Fibroblast of villous mesenchyme (primary cell): ENCODE data around the gene SCARB1. TPM values are rescaled to one million over a fixed set of nuclear protein-coding genes. Genes with fewer than 3 reads are reported as not detected.
A peak's percentile ranks its signal among the peaks of the same experiment; 100 is the strongest.

Source experiments
- DNase-seq: peaks from one replicate; pipeline ENCODE4 v3.0.0-alpha.2; 2010; ENCODE audit warnings: low read depth
- H3K4me3 ChIP-seq: 2 replicates; pipeline ENCODE4 v1.5.1; 2011; ENCODE audit warnings: low read depth, mild to moderate bottlenecking, low read length
- total RNA-seq: library from RNA; depleted of rRNA; stranded (reverse); fragments of >200 nt; gene quantifications from 2 replicates; pipeline ENCODE4 v1.2.3, GENCODE V29; 2012
- TF ChIP-seq, protein P1 (sequence below): IDR thresholded peaks from 2 replicates; pipeline ENCODE4 v1.5.1; 2012; ENCODE audit warnings: low read depth, mild to moderate bottlenecking, low read length; ENCODE audit not compliant: insufficient read depth

The SCARB1 gene
- total RNA-seq, 1 donor = 28.5 TPM

DNA sequence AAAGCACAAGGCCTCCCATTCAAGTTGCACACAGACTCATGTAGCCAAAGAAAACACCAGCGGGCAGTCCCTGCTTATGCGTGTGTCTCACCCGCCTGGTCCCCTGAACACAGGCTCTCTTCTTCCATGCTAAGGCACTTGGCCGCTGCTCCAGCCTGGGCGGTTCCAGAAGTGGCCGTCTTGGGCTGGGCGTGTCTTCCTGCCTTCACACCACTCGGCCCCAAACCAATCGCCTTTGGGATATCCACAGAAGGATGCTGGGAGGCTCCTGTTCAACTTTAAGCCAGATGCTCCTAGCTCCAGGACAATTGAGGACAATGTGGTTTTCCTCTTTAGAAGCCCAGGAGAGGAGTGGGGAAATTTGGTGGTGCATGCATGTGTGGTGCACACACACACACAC lies 2.2 kb downstream of the SCARB1 start:
- TF ChIP-seq, protein P1, sequence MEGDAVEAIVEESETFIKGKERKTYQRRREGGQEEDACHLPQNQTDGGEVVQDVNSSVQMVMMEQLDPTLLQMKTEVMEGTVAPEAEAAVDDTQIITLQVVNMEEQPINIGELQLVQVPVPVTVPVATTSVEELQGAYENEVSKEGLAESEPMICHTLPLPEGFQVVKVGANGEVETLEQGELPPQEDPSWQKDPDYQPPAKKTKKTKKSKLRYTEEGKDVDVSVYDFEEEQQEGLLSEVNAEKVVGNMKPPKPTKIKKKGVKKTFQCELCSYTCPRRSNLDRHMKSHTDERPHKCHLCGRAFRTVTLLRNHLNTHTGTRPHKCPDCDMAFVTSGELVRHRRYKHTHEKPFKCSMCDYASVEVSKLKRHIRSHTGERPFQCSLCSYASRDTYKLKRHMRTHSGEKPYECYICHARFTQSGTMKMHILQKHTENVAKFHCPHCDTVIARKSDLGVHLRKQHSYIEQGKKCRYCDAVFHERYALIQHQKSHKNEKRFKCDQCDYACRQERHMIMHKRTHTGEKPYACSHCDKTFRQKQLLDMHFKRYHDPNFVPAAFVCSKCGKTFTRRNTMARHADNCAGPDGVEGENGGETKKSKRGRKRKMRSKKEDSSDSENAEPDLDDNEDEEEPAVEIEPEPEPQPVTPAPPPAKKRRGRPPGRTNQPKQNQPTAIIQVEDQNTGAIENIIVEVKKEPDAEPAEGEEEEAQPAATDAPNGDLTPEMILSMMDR = no peak
- no peak for DNase-seq
- H3K4me3 ChIP-seq = no peak overlapping the region

DNA sequence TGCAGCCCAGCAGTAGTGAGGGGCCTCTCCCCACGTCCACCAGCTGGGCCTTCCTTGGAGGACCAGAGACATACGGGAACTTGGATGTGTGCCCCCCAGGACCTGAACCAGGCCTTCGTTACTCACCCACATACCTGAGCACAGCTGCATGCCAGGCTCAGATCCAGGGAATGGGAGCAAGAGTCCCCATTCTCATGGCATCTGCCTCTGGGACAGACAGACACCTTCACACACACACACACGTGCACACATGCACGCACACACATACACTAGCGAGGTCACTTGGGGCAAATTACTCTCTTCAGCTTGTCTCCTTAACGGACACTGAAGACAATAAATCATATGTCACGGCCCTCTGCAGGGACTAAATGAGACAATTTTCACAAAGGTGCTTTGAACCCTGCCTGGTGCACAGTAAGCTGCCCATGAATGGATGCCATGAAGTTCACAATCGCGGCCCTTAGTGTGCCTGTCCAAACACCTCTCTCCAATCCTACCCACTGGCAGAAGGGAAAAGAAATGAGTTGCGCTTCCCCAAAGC lies 5.7 kb downstream of the SCARB1 start:
- H3K4me3 ChIP-seq = no peak overlapping the region
- TF ChIP-seq, protein P1 = no peak
- no peak for DNase-seq

DNA sequence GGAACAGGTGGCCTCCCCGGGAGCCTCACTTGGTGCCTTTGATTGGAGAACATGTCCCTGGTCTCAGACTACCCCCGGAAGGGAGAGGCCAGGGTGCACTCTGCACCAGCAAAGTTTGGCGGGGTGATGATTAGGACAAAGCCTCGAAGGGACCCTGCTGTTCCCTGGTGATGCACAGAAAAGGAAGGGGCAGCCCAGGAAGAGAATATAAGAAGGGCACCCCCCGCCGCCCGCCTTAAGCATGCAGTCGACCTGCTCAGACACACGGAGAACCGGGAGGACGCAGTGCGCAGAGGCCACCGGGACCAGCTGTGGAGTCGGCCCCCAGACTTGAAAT lies 6.9 kb downstream of the SCARB1 start:
- H3K4me3 ChIP-seq = no peak overlapping the region
- no peak for DNase-seq
- TF ChIP-seq, protein P1 = no peak

DNA sequence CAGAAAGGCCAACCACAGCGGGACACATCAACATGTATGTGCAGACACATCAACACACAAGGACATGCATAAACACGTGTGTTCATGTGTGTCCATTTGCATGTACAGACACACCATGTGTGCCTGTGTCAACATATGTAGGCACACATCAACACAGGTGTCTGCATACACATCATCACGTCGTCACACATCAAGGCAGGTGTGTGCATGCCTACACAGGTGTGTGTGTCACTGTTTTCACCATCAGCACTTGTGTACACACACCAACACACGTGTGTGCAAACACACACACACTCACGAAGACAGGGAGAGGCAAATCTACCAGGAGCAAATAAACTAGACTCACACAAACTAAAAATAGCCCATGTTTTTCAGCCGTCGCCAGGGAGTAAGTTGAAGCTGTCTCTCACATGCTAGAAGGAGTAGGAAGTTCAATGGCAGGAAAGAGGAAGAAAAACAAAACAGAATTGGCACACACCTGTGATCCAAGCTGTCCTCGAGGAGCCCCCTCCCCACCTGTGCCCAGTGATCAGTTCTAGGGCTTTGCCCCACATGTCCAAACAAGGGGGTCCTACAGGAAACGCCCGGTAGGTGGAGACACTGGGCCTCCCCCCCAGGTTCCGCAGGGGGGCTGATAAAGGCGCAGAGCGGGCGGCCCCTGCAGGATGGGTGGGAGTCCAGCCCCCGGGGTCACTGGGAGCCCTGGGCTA lies 7.4 kb downstream of the SCARB1 start:
- H3K4me3 ChIP-seq = no peak overlapping the region
- DNase-seq = no peak
- TF ChIP-seq, protein P1 = no peak

DNA sequence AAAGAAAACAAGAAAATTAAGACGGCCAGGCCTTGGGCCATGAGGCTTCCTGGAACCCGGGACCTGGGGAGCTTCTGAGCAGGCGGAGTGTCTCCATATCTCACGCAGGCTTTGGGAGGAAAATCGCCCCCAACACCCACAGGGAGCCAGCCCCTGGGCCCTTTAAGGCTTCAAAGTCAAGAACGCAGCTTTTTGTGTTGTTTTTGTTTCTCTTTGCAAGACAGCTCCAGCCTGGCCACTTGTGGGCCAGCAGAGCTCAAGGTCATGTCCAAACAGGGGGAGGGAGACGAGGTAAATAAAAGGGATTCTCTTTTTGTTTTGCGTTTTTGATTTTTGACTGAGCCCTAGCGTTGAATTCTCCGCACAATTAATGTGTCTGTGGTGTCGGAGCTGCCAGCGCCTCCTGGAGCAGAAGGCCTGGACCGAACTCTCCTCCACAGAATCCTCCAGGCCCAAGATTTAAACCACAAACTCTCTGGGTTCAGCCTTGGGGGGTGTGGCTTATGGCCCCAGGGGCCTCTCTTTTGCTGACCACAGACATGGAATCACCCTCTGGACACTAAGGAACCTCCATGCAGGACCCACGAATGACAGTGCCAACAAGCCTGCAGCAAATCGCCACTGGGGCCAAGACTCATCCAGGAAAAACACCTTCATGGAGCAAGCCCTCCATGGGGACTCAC lies 8.2 kb downstream of the SCARB1 start:
- H3K4me3 ChIP-seq = no peak overlapping the region
- TF ChIP-seq, protein P1 = no peak
- peak; percentile 41 for DNase-seq

DNA sequence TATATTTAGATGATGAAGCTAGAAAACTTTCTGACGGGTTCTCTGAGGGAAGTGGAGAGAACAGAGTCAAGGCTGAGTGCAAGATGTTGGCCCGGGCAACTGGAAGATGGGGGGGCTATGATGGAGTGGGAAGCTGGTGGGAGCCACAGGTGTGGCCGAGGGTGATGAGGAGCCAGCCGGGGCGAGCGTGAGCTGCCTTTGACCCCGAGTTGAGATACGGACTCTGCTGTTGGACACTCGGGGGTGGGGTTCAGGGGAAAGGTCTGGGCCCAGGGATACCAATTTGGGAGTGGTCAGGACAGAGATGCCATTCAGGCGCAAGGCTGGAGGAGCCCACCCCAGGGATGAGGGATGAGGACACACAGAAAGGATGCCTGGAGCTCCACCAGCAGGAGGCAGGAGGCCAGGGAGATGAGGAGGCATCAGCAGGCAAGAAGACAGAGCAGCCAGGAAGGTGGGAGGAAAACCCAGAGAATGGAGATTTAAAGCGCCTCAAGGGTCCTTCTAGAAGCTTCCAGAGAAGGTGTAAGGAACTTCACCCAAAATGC lies 9.0 kb downstream of the SCARB1 start:
- no peak for DNase-seq
- TF ChIP-seq, protein P1 = peak; percentile 5
- H3K4me3 ChIP-seq = no peak overlapping the region
